ENCODE results near the gene PI3.
A peak's percentile ranks its signal among the peaks of the same experiment; 100 is the strongest.

The PI3 gene

GRCh38 chr20:45189067-45189609 lies 14.4 kb downstream of the PI3 start:
- DNase-seq = no peak

DNA sequence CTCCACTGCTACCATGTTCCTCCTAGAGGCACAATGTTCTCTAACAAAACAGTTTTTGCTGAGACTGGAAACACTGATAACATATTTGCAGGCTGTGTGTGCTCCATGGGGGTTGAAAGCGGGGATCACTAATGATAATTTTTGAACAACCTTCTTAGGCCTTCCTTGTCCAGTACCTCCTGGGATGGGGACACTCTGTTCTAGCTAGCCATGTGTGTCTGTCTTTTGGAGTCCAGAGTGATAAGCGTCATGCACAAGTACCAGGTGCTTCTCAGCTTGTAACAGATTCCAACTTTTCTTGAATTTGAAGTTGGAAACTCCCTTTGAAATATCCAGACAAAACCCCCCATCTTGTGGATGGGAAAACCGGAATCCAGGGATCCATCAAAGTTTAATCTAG lies 15.2 kb downstream of the PI3 start:
- no peak for DNase-seq

- no peak for DNase-seq
Measured at GRCh38 chr20:45191926-45192325, 17.2 kb downstream of the PI3 start.

- no peak for DNase-seq
Measured at GRCh38 chr20:45193331-45193730, 18.6 kb downstream of the PI3 start.

DNA sequence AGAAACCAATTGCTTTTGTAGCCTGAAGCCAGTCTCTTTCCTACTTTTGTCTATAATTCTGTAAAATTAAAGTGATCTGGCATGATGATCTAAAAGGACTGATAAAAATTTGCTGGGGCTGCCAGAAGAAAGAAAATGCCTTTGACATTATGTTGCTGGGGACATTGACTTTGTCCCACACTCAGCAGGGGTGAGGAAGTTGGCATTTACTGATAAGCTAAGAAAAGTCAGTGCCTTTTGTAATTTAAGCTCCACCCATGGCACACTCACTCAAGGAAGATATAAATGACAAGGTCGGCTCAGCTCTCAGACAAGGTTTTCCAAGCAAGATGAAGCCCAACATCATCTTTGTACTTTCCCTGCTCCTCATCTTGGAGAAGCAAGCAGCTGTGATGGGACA lies 32.0 kb downstream of the PI3 start, which contains the start of gene SEMG1:
SEMG1 (plus strand) TSS at position 309 of the 400 bp plus-strand sequence; CDS start at position 330, 21 bp downstream.
- no peak for DNase-seq

- DNase-seq = no peak
Measured at GRCh38 chr20:45209924-45210323, 35.2 kb downstream of the PI3 start.

DNA sequence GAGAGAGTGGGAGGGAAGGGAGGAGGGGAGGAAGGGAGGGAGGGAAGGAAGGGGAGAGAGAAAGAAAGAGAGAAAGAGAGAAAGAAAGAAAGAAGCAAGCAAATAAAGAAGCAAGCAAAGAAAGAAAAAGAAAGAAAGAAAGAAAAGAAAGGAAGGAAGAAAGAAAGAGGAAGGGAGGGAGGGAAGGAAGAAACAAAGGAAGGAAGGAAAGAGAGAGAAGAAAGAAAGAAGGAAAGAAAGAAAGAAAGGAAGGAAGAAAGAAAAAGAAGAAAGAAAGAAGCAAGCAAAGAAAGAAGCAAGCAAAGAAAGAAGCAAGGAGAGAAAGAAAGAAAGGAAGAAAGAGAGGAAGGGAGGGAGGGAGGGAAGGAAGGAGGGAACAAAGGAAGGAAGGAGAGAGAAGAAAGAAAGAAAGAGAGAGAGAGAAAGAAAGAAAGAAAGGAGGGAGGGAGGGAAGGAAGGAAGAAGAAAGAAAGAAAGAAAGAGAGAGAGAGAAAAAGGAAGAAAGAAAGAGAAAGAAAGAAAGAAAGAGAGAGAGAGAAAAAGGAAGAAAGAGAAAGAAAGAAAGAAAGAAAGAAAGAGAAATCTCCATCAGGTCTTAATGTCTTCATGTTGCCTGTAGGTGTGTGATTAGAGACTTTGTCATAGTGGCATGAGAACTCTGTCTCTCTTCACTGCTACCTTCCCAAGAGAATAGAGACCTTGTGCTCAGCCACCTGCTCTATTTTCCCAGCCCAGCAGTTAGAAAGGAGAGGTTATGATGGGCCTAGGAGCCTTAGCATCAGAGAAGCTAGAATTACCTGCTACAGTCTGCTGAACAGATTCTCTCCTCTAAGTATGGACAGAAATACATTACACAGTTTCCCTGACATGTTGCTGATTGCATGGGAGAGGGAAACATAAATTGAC lies 37.1 kb downstream of the PI3 start:
- DNase-seq = peak; percentile 22 to 29

DNA sequence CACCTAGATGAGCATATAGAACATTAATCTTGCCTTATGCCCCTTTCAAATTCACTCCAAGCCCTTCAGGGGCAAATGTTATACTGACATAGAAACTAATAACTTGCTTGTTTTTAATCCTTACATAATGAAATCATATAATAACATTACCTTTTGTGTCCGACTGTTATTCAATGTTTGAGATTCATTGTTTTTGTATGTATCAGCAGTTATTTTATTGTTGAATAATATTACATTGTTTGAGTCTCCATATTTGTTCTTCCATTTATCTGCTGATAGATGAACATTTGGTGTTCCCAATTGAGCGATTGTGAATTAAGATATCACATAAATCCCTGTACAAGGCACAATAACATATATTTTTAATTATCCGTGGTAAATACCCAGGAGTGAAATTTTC lies 38.1 kb downstream of the PI3 start:
- no peak for DNase-seq

- no peak for DNase-seq
Measured at GRCh38 chr20:45218124-45218523, 43.4 kb downstream of the PI3 start.

- no peak for DNase-seq
Measured at GRCh38 chr20:45218636-45219035, 43.9 kb downstream of the PI3 start.

DNA sequence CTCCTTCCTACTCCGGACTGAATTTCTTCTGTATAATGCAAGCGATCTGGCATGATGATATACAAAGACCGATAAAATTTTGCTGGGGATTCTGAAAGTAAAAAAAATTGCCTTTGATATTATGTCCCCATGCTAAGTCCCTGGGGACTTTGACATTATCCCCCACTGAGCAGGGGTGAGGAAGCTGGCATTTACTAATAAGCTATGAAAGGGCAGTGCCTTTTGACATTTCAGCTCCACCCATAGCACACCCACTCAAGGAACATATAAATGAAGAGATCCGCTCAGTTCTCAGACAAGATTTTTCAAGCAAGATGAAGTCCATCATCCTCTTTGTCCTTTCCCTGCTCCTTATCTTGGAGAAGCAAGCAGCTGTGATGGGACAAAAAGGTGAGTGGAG lies 46.4 kb downstream of the PI3 start, which contains the start of gene SEMG2:
SEMG2 (plus strand) TSS at position 298 of the 400 bp plus-strand sequence; CDS start at position 315, 17 bp downstream.
- DNase-seq = no peak

GRCh38 chr20:45223136-45223535 lies 48.4 kb downstream of the PI3 start:
- DNase-seq = no peak

Measured in NCI-H526 (cell line).